Measurements from ENCODE around the gene DISC1.
A peak's percentile ranks its signal among the peaks of the same experiment; 100 is the strongest.
"Not testable (repeated sequence)": the region's sequence is repeated elsewhere in the genome, so short reads cannot be mapped to it uniquely, and the experiment has no call there.

DISC1 gene

DNA sequence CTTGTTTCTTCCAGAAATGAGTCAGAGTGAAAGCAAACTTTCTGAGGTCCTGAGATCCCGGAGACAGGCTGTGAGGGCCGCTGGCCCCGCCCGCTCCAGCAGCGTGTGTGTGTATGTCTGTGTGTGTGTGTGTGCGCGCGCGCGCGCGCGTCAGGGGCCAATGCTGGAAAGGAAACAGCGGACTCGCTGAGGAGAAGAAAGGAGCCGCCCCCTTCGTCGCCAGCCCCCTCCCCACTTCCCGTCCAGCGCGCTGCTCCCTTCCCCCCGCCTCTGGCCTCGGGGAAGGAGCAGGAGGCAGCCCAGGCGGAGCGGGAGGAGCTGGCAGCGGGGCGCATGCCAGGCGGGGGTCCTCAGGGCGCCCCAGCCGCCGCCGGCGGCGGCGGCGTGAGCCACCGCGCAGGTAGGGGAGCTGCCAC is at the start of gene DISC1:
TSS of gene DISC1 (plus strand) at position 256 of the 416 bp plus-strand sequence. CDS start at position 334, 78 bp downstream.
- peak; percentile 10 for DNase-seq

DNA sequence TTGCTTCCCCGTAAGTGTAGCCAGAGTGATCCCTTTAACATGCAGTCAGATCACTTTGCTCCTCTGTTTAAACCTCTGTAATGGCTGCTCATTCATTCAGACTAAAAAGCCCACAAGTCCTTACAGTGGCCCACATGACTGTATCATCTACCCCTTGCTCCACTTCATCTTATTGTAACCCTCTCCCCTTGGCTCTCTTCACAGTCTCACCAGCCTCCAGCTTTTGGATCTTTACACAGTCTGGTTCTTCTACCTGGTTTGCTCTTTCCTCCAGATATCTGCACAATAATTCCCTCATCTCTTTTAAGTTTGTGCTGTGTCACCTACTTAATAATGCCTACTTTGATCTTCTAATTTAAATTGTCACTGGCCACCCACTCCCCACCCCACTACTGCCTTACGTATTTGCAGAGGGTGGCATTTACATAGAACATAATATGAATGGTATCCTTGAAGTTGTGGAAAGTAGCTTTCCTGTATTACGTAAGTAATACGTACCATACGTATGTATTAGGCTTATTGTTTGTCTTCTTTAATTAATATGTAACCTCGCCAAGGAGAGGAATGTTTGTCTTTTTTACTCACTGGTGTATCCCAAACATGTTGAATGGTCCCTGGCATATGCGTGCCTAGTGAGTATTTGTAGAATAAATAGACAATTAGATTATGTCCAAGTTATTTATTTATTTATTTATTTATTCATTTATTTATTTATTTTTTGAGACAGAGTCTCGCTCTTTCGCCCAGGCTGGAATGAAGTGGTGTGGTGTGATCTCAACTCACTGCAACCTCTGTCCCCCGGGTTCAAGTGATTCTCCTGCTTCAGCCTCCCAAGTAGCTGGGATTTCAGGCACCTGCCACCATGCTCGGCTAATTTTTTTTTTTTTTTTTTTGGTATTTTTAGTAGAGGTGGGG is 49.5 kb upstream of the DISC1 start:
- no peak for DNase-seq

DNA sequence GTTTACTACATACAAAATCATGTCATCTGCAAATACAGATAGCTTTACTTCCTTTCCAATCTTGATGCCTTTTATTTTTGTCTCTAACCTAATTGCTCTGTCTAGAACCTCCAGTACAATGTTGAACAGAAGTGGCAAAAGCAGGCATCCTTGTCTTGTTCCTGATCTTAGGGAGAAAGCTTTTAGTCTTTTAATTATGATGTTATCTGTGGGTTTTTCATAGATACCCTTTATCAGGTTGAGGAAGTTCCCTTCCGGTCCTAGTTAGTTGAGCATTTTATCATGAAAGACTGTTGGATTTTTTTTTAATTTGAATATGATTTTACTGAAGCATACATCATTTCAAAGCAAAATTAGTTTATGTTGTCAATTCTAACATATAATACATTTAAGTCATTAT is 45.7 kb upstream of the DISC1 start:
- no peak for DNase-seq

DNA sequence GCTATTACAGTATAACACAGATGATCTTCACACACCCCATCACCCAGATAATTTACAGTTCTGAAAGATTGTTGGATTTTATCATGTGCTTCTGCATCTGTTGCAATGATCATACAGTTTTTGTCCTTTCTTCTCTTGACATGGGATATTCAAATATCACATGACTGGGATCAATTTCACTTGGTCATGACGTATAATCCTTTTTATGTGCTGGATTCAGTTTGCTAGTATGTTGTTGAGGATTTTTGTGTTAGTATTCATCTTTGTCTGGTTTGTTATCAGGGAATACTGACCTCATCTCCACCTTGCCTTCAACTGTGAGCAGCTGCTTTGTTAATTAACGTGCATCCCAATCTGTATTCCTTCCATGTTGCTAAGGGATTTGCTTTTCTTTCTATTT is 44.7 kb upstream of the DISC1 start:
- no peak for DNase-seq

DNA sequence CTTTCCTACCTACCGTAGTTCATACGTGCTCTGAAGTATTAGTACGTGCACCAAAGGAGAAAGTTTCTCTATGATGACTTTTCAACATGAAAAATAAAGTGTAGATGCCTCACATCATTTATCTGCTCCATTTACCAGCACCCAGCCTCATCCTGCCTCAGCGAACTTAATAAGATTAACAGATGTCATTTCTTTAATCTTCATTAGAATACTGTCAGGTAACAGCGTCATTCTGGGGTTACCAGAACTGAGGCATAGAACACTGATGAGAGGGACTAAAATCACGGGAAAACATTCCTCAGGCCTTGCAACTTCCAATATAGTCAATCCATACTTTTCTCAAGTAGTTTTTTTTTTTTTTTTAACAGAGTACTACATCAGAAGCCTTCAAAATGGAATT is 43.2 kb upstream of the DISC1 start:
- no peak for DNase-seq

DNA sequence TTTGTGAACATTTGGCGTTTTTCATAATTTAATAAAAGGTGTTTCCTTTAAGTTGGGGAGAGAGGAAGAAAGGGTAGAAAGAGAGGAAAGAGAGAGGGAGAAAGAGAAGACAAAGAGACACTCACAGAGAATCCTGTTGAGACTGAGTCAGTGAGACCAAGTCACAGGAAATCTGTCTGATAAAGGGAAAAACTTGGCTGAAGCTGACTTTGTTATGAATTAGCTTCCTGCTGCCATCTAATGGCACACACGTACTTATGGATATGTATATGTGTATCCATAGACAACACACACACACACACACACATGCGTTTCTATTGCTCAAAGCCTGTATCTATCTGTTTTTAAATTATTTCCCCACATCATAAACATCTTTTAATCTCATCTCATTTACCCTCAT is 42.5 kb upstream of the DISC1 start:
- no peak for DNase-seq

DNA sequence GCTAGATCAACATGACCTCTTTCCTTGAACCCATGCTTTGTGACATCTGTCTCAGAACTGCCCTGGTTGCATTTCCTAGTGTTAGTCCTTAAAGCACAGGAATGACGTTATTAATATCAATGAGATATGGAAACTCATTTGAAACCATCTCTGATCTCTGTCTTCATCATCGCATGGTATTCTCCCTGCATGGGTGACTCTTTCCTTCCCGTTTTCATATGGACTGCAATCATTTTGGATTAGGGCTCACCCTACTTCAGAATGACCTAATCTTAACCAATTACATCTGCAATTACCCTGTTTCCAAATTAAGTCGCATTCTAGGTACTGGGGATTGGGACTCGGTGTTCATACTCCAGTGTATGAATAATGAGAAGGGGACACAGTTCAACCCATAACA is 41.7 kb upstream of the DISC1 start:
- DNase-seq = no peak

DNA sequence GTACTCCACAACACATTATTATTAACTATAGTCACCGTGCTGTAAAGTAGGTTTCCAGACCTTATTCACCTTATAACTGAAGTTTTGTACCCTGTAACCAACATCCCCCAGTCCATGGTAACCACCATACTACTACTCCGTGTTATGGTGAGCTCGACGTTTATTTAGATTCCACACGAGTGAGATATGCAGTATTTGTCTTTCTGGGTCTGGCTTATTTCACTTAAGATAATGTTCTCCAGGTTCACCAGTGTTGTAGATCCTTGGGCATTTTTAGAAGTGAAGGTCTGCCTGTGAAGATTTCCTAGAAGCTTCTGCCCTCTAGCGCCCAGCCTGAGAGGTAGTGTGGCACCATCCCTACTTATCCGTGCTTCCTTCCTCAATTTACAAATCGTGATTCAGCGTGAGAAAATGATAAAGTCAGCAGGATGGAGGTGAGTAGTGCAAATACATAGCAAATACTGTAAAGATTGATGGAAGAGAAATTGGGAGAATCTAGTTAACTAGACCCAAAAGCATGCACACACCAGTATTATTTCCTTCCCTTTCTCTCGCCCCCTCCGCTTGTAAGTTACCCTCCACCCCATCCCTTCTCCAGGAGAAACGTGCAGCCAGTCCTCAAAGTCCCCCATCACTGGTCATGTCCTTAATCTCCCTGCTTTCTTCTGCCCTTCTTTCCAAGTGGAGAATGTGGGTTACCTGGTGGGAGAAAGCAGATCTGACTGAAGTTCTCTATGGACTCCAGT is 36.0 kb upstream of the DISC1 start:
- peak; percentile 18 for DNase-seq

DNA sequence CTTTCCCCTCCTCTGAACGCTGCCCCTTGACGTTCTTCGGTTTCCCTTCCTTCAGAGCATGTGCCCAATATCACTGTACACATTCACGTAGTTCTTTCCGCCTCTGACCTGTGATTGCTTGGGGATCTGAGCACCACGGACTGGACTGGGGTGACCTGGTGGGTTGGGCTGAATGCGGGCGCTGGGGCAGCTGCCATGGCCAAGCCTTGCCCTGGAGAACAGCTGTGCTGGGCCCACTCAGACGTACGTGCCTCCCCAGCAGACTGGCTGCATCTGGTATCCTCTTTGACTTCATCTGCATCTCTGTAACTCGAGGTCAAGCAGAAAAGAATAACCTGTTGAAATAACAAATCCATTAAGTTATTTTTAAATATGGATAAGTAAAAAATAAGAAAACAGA is 35.1 kb upstream of the DISC1 start:
- DNase-seq = no peak

DNA sequence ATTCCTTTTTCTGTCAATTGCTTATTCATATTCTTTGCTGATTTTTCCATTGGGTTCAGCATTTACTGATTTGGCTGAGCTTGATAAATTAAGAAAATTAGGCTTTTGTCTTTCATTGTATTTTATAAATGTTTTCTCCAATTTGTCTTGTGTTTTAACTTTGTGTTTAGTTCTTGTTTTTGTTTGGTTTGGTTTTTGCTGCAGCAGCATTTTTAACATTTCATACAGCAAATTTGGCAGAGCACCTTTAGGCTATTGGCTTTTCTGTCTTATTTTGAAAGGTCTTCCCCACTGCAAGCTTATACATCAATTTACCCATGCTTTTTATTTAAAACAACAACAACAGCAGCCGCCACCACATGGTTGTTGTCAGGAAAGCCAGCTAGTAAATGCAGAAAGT is 33.8 kb upstream of the DISC1 start:
- DNase-seq = no peak

DNA sequence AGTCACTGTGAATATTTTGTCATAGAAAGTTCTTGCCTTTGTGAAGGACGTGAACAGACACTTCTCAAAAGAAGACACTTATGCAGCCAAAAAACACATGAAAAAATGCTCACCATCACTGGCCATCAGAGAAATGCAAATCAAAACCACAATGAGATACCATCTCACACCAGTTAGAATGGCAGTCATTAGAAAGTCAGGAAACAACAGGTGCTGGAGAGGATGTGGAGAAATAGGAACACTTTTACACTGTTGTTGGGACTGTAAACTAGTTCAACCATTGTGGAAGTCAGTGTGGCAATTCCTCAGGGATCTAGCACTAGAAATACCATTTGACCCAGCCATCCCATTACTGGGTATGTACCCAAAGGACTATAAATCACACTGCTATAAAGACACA is 33.3 kb upstream of the DISC1 start:
- DNase-seq = not testable (repeated sequence)

DNA sequence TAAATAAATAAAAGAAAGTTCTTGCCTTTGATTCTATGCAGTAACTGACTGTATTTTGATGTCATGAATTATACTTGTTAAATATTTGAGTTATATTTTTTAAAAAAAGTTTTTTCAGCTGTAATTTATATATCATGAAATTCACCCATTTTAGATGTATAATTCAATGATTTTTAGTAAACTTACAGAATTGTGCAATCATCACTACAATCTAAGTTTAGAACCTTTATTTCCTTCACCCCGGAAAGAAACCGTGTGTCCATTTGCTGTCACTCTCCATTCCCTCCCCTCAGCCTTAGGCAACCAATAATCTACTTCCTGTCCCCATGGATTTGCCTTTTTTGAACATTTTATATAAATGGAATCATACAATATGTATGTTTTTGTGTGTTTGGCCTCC is 32.5 kb upstream of the DISC1 start:
- DNase-seq = no peak

DNA sequence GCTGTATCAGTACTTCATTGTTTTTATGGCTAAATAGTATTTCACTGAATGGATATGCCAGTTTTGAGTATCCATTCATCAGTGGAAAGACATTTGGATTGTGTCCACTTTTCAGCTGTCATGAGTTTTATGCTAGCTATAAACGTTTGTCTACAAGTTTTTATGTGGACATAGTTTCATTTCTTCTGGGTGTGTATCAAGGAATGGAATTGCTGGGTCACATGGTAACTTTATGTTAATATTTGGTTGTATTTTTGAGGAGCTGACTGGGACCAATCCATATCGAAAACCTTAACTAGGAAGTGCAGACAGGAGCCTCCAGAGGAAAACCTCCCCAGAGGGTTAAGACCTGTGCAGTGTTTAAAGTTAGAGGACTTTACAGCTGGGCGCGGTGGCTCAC is 31.8 kb upstream of the DISC1 start:
- no peak for DNase-seq

DNA sequence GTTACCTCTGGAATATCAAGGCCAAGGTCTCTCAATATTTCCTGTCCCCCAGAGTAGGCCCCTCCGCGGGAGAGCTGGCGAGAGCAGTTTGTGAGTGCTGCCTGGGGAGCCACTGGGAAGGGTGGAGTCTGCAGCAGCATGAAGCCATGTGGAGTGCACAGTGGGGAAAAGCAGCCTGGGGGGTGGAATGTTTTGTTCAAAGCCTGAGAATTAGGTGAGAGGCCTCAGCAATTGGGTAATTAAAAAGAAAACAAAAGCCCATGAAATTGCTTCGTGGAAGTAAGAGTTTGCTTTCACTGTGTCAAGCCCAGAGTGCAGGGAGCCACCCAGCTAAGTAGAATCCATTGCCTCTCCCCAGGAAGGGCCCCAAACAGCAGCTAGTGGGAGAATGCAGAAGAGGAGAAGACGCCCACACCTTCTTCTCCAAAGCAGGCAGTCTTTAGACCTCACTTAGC is 30.2 kb upstream of the DISC1 start:
- no peak for DNase-seq

DNA sequence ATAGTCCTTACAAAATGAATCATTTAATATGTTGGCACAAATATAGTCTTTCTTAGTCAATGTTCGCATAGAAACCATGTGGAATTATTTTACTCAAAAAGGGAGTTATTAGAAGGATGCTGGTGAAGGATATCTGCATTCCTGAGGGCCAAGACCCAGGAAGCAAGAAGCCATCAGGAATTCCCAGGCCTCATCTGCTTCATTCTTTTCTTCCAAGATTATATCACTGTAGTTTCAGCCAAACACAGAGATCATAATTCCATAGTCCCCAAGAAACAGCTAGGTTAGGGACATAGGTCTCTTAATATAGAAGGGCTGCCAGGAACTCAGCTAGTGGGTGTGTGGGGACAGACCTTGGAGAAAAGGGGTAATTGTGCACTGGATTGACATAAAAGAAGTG is 28.6 kb upstream of the DISC1 start:
- DNase-seq = no peak

DNA sequence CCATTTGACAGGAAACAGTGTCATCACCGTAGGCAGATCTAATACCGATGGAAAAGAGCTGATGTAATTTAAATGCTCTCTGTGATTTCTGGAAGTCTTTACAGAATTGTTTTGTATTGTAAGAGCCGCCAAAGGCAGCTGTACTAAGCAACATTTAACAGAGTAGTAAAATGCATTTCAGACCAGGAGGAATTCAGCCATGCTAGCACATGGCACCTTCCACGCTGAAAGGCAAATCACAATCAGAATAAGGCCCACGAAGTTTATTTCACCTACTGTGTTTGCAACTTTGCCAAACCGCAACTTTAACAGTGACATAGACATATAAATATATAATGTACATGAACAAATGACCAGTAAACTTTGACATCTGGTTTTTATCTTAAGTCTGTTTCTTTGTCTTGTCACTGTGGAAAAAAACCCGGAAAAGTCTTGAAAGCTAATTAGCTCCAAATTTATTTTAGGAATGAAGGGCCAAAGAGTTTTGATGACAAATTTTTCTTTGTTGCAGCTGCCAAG is 26.1 kb upstream of the DISC1 start:
- DNase-seq = no peak

DNA sequence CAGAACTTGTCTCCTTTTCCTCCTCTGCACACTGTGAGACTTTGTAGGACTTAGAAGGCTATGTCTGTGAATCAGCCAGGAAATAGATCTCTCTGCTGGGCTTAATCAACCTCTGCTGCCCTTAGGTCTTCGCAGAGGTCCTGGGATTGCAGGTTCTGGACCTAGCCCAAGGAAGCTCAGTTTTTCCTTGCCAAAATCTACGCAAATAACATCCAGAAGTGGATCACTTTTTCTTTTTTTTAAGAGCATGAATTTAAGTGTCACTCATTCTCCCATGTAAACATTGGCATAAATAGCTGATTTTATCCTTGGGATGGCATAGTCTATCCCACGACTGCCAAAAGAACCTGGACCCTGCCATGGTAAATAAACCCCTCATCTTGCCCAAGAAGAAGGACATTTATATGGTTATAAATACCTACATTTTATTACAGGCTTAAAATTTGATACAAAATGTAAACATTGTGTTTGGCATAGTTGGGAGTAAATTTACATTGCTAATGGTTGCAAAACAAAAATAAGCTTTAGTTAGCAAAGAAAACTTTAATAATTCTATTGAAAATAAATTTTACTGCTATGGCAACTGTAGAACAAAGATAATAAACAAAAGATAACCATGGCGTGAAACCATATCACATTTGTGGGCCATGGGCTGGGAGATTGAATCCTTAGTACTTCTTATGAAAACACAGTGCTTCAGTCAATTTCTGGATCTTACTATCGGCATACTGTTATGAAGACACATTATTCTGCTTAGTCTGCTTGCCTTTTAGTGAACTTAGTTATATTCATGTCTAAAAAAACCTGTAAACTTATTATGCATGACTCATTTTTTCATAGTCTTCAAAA is 24.5 kb upstream of the DISC1 start:
- DNase-seq = no peak

DNA sequence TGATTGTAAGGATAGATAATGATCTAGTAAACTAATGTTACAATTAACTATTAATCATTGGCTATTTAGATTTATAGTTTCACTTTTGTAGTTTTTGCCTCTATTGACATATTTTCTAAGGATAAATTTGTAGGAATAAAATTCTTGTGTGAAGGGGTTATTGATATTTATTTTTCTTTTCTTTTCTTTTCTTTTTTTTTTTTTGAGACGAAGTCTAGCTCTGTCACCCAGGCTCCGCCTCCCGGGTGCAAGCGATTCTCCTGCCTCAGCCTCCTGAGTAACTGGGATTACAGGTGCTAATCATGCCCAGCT is 24.0 kb upstream of the DISC1 start:
- DNase-seq = no peak

DNA sequence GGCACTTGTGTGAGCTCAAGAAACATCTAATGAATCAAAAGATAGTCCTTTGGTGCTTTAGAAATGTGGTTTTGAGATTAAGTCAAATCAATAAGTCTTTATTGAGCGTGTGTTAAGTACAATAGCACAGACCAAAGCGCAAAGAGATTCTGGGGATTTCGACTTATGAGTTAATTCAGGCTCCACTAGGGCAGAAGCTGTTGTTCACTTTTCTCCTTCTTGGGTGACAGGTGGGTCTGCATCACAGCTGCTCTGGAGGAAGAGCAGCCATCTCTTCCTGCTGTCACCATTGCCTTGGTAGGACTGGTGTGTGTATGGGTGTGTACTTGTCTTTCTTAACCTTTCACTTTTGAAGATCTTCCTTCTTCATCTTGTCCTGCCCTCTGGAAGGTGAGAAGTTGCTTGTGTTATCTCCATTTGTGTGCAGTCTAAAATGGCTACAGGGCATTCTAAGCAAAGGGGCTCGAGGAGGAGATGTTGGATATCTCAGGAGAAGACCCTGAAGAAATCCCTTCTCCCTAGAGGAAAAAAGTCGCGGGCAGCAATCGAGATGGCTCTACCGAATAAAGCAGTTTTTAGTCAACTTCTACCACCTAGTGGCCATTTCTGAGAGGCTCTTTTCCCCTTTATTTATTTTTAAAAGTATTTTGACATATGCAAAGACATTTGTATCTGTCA is 22.9 kb upstream of the DISC1 start:
- DNase-seq = peak; percentile 77

DNA sequence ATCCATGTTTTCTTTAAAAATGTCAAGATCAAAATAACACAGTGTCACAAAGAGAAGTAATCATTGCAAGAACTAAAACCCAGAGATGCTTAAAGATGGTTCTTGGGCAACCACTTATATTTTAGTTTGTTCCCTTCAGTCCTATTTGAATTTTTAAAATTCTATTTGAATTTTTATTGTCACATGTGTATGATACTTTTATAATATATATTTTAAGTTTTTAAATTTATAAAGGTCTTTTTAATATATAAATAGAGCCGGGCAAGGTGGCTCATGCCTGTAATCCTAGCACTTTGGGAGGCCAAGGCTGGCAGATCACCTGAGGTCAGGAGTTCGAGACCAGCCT is 22.3 kb upstream of the DISC1 start:
- DNase-seq = no peak

DNA sequence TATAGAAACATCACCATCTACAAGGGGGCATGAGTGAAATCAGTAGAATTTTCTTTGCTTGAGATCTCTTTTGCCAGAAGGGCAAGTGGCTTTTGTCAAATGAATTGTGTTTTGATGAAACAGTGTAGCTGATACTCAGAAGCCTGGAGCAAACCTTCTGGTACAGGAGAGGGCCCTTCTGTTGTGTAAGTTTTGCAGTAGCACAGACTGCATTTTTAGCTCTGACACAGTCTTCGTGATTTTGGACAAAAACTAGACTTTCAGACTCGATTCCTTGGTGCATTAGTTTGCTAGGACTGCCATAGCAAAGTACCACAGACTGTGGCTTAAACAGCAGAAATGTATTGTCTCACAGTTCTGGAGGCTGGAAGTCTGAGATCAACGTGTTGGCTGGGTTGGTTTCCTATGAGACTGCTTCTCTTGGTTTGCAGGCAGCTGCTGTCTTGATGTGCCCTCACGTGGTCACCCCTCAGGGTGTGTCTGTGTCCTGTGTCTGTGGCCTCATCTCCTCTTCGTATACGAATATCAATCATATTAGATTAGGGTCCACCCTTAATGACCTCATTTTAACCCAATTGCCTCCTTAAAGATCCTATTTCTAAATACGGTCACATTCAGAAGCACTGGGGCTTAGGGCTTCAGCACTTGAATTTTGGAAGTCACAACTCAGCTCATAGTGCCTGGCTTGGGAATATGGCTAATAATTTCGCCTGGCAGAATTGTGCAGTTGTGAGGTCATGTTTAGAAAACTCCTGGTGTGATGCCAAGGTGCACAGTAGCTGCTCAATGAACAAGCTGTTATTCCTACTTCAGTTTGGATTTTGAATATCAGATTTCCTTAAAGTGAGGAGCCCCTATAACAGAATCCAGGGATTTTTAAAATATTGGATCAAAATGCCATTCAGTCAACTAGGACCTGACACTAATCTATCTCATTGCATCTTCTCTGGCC is 21.2 kb upstream of the DISC1 start:
- DNase-seq = no peak

Measured in NCI-H2029 treated with DMSO at 0.1 percent for 48 hours (cell line).